HAP-1 (cell line): ENCODE data around the gene MCOLN1.

ENCODE experiments used
- DNase-seq, 2 experiments: peaks; one replicate each; pipeline ENCODE4 v3.0.0-alpha.2; 2016 to 2020; ENCODE audit warnings: low spot score in 2 of 2
- H3K27me3 ChIP-seq: fragments of 250-450 bp; sonication (Bioruptor Pico); 2 replicates; pipeline ENCODE4 v1.5.1; 2020; ENCODE audit warnings: low read depth, mild to moderate bottlenecking, moderate library complexity
- H3K36me3 ChIP-seq: fragments of 250-450 bp; sonication (Bioruptor Pico); replicated peaks from 2 replicates; pipeline ENCODE4 v1.5.1; 2020; ENCODE audit warnings: mild to moderate bottlenecking
- H3K4me1 ChIP-seq: fragments of 250-450 bp; sonication (Bioruptor Pico); 2 replicates; pipeline ENCODE4 v1.5.1; 2020; ENCODE audit warnings: mild to moderate bottlenecking
- H3K4me3 ChIP-seq: fragments of 250-450 bp; sonication (Bioruptor Pico); 2 replicates; pipeline ENCODE4 v1.5.1; 2020; ENCODE audit warnings: mild to moderate bottlenecking, moderate library complexity
- H3K9me3 ChIP-seq: fragments of 250-450 bp; sonication (Bioruptor Pico); 2 replicates; pipeline ENCODE4 v1.5.1; 2020; ENCODE audit warnings: mild to moderate bottlenecking, moderate library complexity
- in situ Hi-C: fragments of 300-500 bp; cut with MboI; formaldehyde crosslinking; loops from 3 replicates; pipeline ENCODE4 v1.14.3; 2020; ENCODE audit warnings: low sequenced_read_pairs, inconsistent platforms, mixed read lengths

The MCOLN1 gene

GRCh38 chr19:7549429-7550148 is 27.2 kb downstream of the MCOLN1 start:
- Histone ChIP-seq H3K4me1 (no peaks in the 10 kb centered on the region), H3K27me3 (no peaks in the 10 kb centered on the region), H3K36me3 (no peaks in the 10 kb centered on the region), H3K9me3 (no peaks in the 10 kb centered on the region), H3K4me3 (no peak overlapping the region)
- in situ Hi-C loops, result no loop called here
- no peak for DNase-seq

DNA sequence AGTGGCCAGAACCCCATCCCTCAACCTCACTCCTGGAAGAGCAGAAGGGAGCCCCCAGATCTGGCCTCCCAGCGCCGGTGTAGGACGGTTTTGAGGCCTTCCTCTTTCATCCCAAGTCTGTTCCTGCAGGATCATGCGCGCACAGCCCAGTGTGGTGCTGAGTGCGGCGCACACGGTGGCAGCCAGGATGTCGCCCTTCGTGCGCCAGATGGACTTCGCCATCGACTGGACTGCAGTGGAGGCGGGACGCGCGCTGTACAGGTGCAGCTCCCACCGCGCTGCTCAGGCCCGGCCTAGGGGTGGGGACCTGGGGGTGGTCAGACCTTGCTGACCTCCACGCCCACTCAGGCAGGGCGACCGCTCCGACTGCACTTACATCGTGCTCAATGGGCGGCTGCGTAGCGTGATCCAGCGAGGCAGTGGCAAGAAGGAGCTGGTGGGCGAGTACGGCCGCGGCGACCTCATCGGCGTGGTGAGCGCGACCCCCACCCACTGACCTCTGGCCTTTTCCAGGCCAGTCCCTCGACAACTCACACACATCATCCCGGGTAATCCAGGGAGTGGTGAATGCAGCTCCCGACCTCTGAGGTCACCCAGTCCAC is 27.8 kb downstream of the MCOLN1 start:
- Histone ChIP-seq H3K4me1 (no peaks in the 10 kb centered on the region), H3K9me3 (no peaks in the 10 kb centered on the region), H3K36me3 (no peaks in the 10 kb centered on the region), H3K4me3 (no peak overlapping the region), H3K27me3 (no peaks in the 10 kb centered on the region)
- in situ Hi-C loops, result no loop called here
- no peak for DNase-seq

GRCh38 chr19:7550987-7551761 is 28.8 kb downstream of the MCOLN1 start:
- Histone ChIP-seq H3K4me1 (no peaks in the 10 kb centered on the region), H3K36me3 (no peaks in the 10 kb centered on the region), H3K27me3 (no peaks in the 10 kb centered on the region), H3K9me3 (no peaks in the 10 kb centered on the region), H3K4me3 (no peak overlapping the region)
- DNase-seq, result peak; percentile 29 to 72
- in situ Hi-C loops, result no loop called here

GRCh38 chr19:7552781-7553180 is 30.4 kb downstream of the MCOLN1 start:
- peaks cover 4% of the 10 kb centered on the region; the same call in 1 of the 2 replicates for H3K36me3 ChIP-seq
- no peaks in the 10 kb centered on the region for H3K9me3 ChIP-seq
- no peak for DNase-seq
- in situ Hi-C loops, result no loop called here
- no peak overlapping the region for H3K4me3 ChIP-seq
- no peaks in the 10 kb centered on the region for H3K27me3 ChIP-seq
- no peaks in the 10 kb centered on the region for H3K4me1 ChIP-seq

DNA sequence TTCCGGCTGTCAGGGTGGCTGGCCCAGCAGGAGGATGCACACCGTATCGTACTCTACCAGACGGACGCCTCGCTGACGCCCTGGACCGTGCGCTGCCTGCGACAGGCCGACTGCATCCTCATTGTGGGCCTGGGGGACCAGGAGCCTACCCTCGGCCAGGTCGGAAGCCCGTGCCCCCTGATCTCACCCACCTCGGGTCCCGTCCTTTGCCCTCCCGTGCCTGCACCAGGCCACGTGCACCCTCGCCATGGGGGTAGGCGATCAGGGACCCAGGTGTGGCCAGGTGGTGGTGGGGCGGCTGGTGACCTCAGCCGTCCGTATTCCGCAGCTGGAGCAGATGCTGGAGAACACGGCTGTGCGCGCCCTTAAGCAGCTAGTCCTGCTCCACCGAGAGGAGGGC is 32.1 kb downstream of the MCOLN1 start:
- H3K4me3 ChIP-seq, result no peak overlapping the region
- H3K4me1 ChIP-seq, result no peaks in the 10 kb centered on the region
- in situ Hi-C loops, result no loop called here
- H3K27me3 ChIP-seq, result no peaks in the 10 kb centered on the region
- no peak for DNase-seq
- H3K9me3 ChIP-seq, result no peaks in the 10 kb centered on the region
- peaks cover 4% of the 10 kb centered on the region; the same call in 1 of the 2 replicates for H3K36me3 ChIP-seq

- DNase-seq, result peak in 1 of 2 experiments; percentile 55
- no peak overlapping the region for H3K4me3 ChIP-seq
- no peaks in the 10 kb centered on the region for H3K9me3 ChIP-seq
- in situ Hi-C loops, result no loop called here
- peaks cover 4% of the 10 kb centered on the region; the same call in 1 of the 2 replicates for H3K36me3 ChIP-seq
- no peaks in the 10 kb centered on the region for H3K27me3 ChIP-seq
- no peaks in the 10 kb centered on the region for H3K4me1 ChIP-seq
These were observed 32.8 kb downstream of the MCOLN1 start for GRCh38 chr19:7554990-7555864.

- Histone ChIP-seq H3K36me3 (peaks cover 4% of the 10 kb centered on the region; the same call in 1 of the 2 replicates), H3K9me3 (no peaks in the 10 kb centered on the region), H3K4me1 (no peaks in the 10 kb centered on the region), H3K27me3 (no peaks in the 10 kb centered on the region), H3K4me3 (no peak overlapping the region)
- in situ Hi-C loops, result no loop called here
- no peak for DNase-seq
These were observed 34.4 kb downstream of the MCOLN1 start for GRCh38 chr19:7556696-7557315.

- no peak for DNase-seq
- H3K36me3 ChIP-seq, result peaks cover 4% of the 10 kb centered on the region; the same call in 1 of the 2 replicates
- H3K27me3 ChIP-seq, result no peaks in the 10 kb centered on the region
- in situ Hi-C loops, result no loop called here
- H3K4me3 ChIP-seq, result no peak overlapping the region
- no peaks in the 10 kb centered on the region for H3K9me3 ChIP-seq
- H3K4me1 ChIP-seq, result no peaks in the 10 kb centered on the region
These were observed 36.2 kb downstream of the MCOLN1 start for GRCh38 chr19:7558667-7559066.

GRCh38 chr19:7559102-7559501 is 36.7 kb downstream of the MCOLN1 start:
- peaks cover 4% of the 10 kb centered on the region; the same call in 1 of the 2 replicates for H3K36me3 ChIP-seq
- DNase-seq, result no peak
- no peaks in the 10 kb centered on the region for H3K4me1 ChIP-seq
- in situ Hi-C loops, result no loop called here
- no peak overlapping the region for H3K4me3 ChIP-seq
- no peaks in the 10 kb centered on the region for H3K27me3 ChIP-seq
- H3K9me3 ChIP-seq, result no peaks in the 10 kb centered on the region

GRCh38 chr19:7560255-7560654 is 37.8 kb downstream of the MCOLN1 start:
- H3K4me1 ChIP-seq, result no peaks in the 10 kb centered on the region
- H3K9me3 ChIP-seq, result no peaks in the 10 kb centered on the region
- H3K27me3 ChIP-seq, result no peaks in the 10 kb centered on the region
- peaks cover 4% of the 10 kb centered on the region; the same call in 1 of the 2 replicates for H3K36me3 ChIP-seq
- in situ Hi-C loops, result no loop called here
- DNase-seq, result no peak
- H3K4me3 ChIP-seq, result no peak overlapping the region

DNA sequence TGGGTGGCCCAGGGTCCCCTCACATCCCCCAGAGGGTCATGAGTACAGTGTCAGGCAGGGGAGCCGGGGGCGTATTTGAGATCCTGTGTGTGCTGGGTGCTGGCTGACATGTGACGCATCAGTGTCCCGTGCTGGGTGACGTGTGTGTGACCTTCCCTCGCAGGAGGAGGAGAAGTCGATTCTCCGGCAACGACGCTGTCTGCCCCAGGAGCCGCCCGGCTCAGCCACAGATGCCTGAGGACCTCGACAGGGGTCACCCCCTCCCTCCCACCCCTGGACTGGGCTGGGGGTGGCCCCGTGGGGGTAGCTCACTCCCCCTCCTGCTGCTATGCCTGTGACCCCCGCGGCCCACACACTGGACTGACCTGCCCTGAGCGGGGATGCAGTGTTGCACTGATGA is 38.9 kb downstream of the MCOLN1 start:
- Histone ChIP-seq H3K27me3 (no peaks in the 10 kb centered on the region), H3K4me1 (no peaks in the 10 kb centered on the region), H3K4me3 (no peak overlapping the region), H3K36me3 (peaks cover 4% of the 10 kb centered on the region; the same call in 1 of the 2 replicates), H3K9me3 (no peaks in the 10 kb centered on the region)
- in situ Hi-C loops, result no loop called here
- no peak for DNase-seq

GRCh38 chr19:7562646-7563393 is 40.4 kb downstream of the MCOLN1 start:
- no peaks in the 10 kb centered on the region for H3K4me1 ChIP-seq
- peak in 1 of 2 experiments; percentile 49 for DNase-seq
- in situ Hi-C loops, result no loop called here
- H3K4me3 ChIP-seq, result no peak overlapping the region
- no peaks in the 10 kb centered on the region for H3K9me3 ChIP-seq
- no peaks in the 10 kb centered on the region for H3K27me3 ChIP-seq
- H3K36me3 ChIP-seq, result no peaks in the 10 kb centered on the region
